Measurements from ENCODE around the gene TMC1.

TMC1 gene

GRCh38 chr9:72872718-72873117 is 351.3 kb downstream of the TMC1 start:
- no peak for DNase-seq (ENCODE audit: low read depth)

DNA sequence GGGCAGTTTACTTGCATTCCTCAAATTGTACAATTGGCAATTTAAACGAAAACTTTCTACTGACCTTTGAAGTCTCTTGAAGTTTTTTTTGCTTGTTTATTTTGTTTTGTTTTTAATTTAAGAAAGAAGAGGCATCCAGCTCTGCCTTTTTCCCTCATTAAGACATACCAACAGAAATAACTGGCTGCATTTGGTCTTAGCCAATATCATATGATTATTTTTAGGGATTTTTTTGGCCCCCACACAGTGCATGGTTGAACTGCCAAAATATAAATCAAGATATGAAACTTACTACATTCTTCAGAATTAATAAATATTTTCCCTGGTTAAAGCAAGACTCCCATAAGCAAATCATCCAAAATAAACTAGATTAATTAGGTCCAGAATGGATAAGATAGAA is 352.0 kb downstream of the TMC1 start:
- DNase-seq (ENCODE audit: low read depth), result no peak

GRCh38 chr9:72874344-72874743 is 352.9 kb downstream of the TMC1 start:
- peak; percentile 2 for DNase-seq (ENCODE audit: low read depth)

GRCh38 chr9:72875221-72875620 is 353.8 kb downstream of the TMC1 start:
- no peak for DNase-seq (ENCODE audit: low read depth)

DNA sequence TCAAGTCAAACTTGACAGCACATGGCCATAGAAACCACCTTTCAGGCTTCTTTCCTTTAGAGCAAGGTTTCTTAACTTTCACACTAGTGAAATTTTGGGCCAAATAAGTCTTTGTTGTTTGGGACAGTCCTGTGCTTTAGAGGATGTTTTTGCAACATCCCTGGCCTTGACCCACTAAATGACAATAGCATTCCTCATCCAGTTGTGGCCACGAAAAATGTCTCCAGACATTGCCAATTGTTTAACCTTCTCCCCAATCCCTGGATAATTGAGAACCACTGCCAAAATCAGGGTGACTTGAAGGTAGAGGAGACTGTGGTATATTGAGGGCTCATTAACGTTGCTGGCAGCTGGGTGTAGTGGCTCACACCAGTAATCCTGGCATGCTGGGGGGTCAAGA is 359.4 kb downstream of the TMC1 start:
- DNase-seq (ENCODE audit: low read depth), result no peak

- no peak for DNase-seq (ENCODE audit: low read depth)
These were observed 360.8 kb downstream of the TMC1 start for GRCh38 chr9:72882117-72882775.

- DNase-seq (ENCODE audit: low read depth), result no peak
These were observed 362.5 kb downstream of the TMC1 start for GRCh38 chr9:72883875-72884274.

GRCh38 chr9:72884508-72884907 is 363.1 kb downstream of the TMC1 start:
- DNase-seq (ENCODE audit: low read depth), result no peak
